GM19099 (cell line): ENCODE data around the gene TRNP1.

ENCODE experiments used
- POLR2A ChIP-seq: IDR thresholded peaks from 3 replicates; pipeline ENCODE4 v1.6.1; 2011; ENCODE audit warnings: low read depth; ENCODE audit not compliant: insufficient read length; ENCODE audit errors: extremely low read depth

Gene TRNP1

DNA sequence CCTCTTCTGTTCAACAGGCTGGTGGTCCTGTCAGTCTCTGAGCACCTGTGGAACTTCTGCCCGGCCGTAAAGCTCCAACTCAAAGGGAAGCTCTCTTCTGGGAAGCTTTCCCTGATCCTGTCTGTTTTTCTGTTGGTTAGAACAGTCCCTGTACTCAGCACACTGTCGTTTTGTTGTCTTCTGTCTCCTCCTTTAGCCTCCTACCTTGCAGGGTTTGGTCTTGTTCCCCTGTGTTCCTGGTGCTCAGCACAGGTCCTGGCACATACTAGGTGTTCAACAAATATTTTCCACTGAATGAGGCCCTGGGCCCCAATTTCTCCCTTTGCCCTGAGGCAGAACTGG, 32.9 kb upstream of the TRNP1 start:
- TF ChIP-seq POLR2A = no peak

- no peak for TF ChIP-seq POLR2A
Observed at GRCh38 chr1:26961826-26962225, 31.7 kb upstream of the TRNP1 start.

- no peak for TF ChIP-seq POLR2A
Observed at GRCh38 chr1:26965213-26965612, 28.3 kb upstream of the TRNP1 start.

DNA sequence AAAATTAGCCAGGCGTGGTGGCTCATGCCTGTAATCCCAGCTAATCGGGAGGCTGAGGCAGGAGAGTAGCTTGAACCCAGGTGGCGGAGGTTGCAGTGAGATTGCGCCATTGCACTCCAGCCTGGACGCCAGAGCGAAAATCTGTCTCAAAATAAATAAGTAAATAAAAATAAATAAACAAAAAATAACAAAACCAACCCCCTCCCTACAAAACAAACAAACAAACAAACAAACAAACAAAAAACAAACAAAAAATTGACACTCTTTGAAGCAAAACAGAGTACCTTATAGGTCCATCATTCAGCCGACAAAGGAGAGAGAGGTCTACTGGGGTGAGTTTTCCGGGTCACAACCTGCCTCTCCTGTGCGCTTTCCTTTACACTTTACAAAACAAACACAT, 27.9 kb upstream of the TRNP1 start:
- no peak for TF ChIP-seq POLR2A

DNA sequence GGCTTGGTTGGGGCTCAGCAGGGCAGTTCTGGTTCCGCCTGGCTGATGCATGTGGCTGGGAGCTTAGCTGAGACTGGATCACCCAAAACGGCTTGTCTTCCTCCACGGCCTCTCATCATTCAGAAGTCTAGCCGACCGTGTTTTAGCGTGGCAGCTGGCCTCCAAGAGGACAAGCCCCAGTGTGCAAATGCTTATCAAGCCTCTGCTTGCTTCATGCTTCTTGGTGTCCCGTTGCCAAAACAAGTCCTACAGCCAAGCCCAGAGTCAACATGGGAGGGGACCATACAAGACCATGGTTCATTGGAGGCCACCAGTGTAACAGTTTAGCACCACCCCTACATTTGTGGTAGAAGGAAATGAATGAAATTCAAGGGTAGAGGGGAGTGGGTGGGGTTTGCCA, 22.7 kb upstream of the TRNP1 start:
- no peak for TF ChIP-seq POLR2A

- no peak for TF ChIP-seq POLR2A
Observed at GRCh38 chr1:26971590-26971989, 21.9 kb upstream of the TRNP1 start.

DNA sequence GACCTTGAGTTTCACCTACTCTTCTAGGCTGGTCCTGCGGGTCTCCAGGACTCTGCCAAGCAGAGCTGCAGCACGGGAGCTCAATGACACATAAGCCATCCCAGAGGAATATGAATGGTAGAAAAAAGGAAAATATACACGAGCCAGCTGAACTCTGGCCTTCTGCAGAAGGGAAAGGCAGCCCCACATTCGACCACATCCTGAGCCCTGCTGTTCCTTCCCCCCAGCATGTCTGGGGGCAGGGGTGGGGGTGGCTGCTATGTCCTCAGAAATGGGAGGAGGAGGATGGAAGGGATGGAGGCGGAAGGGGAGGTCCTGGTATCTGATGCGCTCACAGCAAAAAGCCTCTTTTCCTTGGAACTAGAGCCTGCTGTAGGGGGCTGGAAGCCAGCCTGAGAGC, 21.1 kb upstream of the TRNP1 start:
- TF ChIP-seq POLR2A = no peak

DNA sequence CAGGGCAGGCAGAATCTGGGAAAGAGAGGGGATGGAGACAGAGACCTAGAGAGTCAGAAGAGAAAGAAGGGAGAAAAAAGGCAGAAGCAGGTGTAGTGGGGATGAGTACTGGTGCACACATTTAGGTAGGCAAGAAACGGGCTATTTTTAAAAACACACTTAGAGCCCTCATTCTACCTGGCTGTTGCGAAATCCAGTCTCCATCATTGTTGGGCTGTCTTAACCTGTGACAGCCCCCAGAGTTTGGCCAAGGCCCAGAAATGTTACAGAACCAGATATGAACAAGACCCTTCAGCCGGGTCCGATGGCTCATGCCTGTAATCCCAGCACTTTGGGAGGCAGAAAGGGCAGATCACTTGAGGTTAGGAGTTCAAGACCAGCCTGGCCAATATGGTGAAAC, 20.7 kb upstream of the TRNP1 start:
- no peak for TF ChIP-seq POLR2A

GRCh38 chr1:26976621-26977510, 16.6 kb upstream of the TRNP1 start:
- TF ChIP-seq POLR2A = no peak

- TF ChIP-seq POLR2A = no peak
Observed at GRCh38 chr1:26978901-26979300, 14.6 kb upstream of the TRNP1 start.

- TF ChIP-seq POLR2A = no peak
Observed at GRCh38 chr1:26981146-26981846, 12.2 kb upstream of the TRNP1 start.

DNA sequence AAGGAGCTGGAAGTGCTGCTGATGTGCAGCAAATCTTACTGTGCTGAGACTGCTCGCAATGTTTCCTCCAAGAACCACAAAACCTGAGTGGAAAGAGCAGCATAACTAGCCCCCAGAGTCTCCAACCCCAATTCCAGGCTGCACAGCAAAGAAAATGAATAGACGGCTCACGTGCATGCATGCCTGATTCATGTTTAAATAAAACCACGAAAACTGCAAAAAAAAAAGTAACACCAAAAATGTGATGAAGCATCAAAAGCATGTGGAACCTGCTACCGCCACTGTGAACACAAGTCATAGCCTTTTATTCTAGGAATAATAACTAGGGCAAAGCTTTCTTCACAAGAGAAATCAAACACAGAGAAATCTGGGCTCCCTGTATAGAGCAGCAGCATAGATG, 9.6 kb upstream of the TRNP1 start:
- TF ChIP-seq POLR2A = no peak

DNA sequence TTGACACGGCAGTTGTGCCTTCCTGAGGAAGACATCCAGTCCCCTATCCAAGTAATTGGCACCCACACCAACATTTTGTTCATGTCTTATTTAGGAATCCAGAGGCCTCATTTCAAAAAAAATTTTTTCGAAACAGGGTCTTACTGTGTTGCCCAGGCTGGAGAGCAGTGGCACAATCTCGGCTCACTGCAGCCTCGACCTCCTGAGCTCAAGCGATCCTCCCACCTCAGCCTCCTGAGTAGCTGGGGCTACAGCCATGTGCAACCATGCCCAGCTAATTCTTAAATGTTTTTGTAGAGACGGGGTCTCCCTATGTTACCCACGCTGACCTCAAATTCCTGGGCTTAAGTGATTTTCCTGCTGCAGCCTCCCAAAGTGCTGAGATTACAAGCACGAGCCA, 9.2 kb upstream of the TRNP1 start:
- TF ChIP-seq POLR2A = no peak

DNA sequence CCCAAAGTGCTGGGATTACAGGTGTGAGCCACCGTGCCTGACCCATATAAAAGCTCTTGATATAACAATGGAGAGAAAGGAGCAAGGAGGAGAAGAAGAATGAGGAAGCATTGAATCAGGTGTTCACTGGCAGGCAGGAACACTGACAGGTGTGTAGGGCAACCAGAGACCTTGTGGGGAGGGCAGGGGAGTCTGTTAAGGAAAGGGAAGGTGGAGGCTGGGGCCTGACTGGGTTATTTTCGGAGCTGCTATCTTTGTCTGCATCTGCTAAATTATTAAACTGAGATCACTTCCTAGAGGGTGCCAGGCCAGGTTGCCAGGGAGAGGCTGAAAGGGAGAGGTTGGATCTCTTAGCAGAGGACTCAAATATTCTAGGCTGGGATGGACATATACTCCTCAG, 6.8 kb upstream of the TRNP1 start:
- no peak for TF ChIP-seq POLR2A

DNA sequence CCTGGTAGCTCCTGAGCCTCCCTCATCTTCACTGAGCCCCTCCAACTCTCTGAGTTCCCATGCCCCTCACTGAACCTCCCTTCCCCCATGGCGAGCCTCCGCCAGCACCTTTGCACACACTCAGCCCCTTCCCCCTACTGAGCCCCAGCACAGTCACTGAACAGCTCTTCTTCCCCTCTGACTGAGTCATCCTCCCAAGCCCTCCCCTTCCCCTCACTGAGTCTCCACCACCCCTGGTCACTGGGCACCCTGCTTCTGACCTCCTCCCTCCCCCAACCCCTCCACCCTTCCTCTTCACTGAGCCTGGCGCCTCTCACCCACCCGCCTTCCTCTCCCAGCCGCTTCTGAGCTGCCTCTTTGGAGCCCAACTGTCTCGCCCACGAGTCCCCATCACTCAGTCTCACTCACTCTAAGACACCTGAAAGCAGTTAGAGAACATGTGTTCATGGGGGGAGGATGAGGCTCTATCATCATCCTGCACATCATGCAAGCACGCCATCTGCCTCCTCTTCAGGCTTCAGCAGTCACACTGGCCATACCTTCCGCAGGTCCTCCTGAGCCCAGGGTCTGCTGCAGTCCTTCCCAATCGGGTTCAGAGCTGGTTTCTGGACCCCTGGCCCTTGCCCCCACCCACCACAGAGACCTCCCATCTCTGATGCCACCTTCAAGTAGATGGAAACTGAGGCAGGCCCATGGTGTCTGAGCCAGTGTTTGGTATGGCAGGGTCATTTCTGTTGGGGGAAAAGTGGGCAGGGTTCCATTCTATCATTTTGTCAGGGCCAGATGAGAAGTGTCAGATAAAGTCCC, 2.0 kb upstream of the TRNP1 start:
- no peak for TF ChIP-seq POLR2A
